HG02981 (cell line): Measurements from ENCODE around the gene MAGEA6.
"Not testable (repeated sequence)": the region's sequence is repeated elsewhere in the genome, so short reads cannot be mapped to it uniquely, and the experiment has no call there.

Experiments
- ATAC-seq: cut with Tn5 transposase; IDR thresholded peaks from one replicate; pipeline ENCODE4 v1.9.1; 2021; ENCODE audit warnings: mild to moderate bottlenecking, moderate library complexity; ENCODE audit not compliant: unreplicated experiment

Gene MAGEA6

GRCh38 chrX:152769549-152770289, at the start of gene MAGEA6:
TSS of gene MAGEA6 (minus strand) at chrX:152769689. CDS start at chrX:152767650, 2,039 bp downstream.
- not testable (repeated sequence) for ATAC-seq

- ATAC-seq, result no peak
These were observed 49.8 kb upstream of the MAGEA6 start for GRCh38 chrX:152819266-152819665.

DNA sequence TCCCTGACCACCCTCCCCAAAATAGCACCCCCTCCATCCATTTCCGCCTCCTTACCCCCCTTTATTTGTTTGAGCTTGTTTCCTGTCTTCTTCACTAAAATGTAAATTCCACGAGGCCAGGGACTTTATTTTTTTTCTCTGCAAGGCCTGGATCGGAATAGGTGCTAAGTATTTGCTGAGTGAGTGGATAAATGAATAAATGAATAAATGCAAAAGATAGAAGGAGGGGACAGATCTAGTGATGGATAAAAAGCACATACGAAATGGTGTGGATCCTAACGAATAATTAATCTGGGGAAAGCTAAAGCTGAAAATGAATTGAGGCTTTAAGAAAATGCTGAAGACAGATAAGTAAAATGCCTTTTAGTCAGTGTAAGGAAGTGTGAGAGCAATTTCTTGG, 48.9 kb upstream of the MAGEA6 start:
- no peak for ATAC-seq

DNA sequence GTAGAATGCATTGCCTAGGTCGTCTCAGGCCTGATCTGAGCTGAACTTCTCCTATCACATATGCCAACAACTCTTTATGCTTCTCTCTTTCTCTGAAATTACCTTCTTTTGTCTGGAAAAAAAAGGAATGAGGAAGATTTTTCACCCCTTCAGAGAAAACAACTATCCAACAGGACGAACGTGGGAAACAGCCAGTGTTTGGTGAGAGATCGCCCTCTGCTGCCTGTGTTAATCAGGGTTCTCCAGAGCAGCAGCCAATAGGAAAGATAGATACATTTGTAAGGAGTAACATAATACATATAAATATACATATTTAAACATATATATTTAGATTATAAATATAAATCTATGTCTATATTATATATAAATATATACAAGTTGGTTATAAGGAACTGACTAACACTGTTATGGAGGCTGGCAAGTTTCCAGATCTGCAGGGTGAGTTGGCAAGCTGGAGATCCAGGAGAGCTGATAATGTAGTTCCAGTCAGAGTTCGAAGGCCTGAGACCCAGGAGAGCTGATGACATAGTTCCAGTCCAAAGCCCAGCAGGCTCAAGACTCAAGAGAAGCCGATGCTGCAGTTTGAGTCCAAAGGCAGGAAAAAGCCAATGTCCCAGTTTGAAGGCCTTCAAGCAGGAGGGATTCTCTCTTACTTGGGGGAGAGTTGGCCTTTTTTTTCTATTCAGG, 47.7 kb upstream of the MAGEA6 start:
- no peak for ATAC-seq

DNA sequence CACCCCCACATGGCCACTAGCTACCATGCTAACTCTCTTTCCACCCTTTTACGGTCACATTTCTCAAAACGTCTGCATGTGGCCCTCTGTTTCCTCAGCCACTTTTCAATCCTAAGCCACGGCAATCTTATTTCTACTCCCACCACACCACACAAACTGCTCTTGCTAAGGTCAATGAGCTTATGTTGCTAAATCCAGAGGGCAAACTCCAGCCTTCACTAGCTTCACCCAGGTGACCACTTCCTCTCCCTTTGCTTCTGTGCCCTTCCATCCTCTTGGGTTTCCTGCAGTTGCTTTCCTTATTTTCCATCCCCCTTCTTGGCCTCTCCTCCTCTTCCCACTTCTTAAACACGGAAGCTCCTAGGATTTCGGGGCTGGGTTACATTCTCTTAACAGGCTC, 44.6 kb upstream of the MAGEA6 start:
- no peak for ATAC-seq

GRCh38 chrX:152813206-152813605, 43.7 kb upstream of the MAGEA6 start:
- no peak for ATAC-seq

DNA sequence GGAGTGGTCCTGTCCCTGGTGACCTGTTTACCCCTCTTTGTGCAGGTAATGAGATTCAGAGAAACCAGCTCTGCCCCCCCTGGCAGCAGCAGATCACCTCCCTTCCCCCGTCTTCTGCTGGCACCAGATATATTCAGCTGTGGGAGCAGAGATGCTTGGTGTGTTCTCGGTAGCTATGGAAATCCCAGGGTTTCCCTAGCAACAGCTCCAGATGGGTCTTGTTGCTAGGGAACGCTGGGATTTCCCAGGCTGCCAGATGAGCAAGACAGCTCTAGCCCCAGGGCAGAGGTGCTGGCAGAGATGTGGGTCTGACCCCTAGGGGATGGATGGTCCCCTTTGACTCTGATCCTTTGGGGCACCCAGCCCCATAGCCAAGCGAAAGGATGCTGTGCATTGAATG, 40.9 kb upstream of the MAGEA6 start:
- no peak for ATAC-seq

- ATAC-seq, result no peak
These were observed 36.5 kb upstream of the MAGEA6 start for GRCh38 chrX:152806035-152806434.

GRCh38 chrX:152798945-152799344, 29.5 kb upstream of the MAGEA6 start:
- ATAC-seq, result no peak

- ATAC-seq, result not testable (repeated sequence)
These were observed 17.6 kb upstream of the MAGEA6 start for GRCh38 chrX:152787062-152787461.

- not testable (repeated sequence) for ATAC-seq
These were observed 2.9 kb downstream of the MAGEA6 start for GRCh38 chrX:152766562-152766961.

GRCh38 chrX:152761582-152761981, 7.9 kb downstream of the MAGEA6 start:
- not testable (repeated sequence) for ATAC-seq

- ATAC-seq, result not testable (repeated sequence)
These were observed 9.9 kb downstream of the MAGEA6 start for GRCh38 chrX:152759544-152759943.

DNA sequence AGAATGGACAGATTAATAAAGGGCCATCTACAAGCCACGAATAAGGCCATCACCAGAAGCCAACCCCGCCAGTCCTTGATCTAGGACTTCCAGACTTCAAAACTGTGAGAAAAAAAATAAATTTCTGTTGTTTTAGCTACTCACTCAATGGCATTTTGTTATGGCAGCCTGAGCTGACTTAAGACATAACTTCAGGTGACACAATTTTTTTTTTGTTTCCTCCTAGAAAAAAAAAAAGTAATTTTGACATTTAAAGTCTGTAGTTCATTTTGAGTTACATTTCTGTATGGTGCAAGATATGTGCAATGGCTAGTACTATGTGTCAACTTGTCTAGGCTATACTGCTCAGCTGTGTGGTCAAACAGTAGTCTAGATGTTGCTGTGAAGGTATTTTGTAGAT, 10.6 kb downstream of the MAGEA6 start, which contains the start of gene CSAG3:
TSS of gene CSAG3 (plus strand) at position 301 of the 400 bp plus-strand sequence.
- not testable (repeated sequence) for ATAC-seq

- not testable (repeated sequence) for ATAC-seq
These were observed 14.6 kb downstream of the MAGEA6 start for GRCh38 chrX:152754871-152755270.

DNA sequence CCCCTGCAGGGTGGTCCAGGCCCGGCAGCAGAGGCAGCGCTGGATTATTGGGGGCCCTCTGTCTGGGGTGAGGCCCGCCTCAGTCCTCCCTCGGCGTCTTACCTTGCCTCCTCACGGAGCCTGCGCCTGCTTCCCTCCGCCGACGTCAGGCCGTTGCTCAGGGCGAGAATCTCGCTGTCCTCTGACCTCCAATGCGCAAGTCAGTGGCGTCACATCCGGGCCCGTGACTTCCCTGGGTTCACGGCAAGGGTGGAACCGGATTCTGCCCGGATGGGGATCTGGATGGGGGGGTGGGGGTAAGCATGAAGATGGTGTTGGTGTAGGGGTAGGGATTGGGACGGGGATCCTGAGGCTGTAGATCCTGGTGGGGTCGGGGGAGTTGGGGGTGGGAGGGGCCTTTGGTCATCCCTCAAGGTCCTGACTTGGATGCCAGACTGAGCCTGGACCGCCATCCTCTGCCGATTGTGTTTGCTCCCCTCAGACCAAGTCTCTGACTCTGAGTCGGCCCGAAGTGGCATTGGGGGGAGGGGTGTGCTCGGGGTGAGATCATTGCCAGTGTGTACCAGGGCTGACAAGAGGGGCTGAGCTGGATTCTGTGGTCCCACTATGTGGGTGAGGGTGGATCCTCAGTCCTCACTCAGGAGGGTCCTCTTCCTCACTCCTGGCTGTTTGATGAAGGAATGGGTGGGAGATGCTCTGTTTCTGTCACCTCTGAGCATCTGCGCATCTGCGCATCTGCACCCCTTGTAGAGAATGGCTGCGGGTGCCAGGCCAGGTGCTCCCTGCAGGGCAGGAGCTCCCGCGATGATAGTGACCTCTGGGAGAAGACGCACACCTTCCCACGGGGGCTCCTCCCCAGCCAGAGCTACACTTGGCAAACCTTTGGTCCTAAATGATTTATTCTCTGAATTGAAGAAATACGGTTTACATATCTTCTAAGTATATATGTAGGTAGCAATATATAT, 15.5 kb downstream of the MAGEA6 start, which contains the start of gene MAGEA2:
TSS of gene MAGEA2 (minus strand) at position 157 of the 965 bp plus-strand sequence. CDS start 2,479 bp downstream, outside the sequence.
- not testable (repeated sequence) for ATAC-seq

DNA sequence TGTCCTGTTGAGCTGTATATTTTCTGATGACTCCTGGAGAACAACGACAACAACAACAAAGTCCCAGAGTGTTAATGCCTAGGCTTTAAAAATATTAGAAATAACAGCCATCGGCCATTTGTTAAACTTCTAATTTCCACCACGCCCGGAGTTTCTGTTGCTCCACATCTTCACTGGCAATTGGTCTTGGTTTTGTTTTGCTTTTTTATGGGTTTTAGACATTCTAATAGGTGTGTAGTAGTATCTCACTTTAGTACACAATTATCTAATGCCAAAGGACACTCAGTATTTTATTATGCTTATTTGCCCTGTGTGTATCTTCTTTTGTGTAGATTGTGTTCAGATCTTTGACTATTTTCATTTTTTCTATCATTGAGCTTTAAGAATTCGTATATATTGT, 30.9 kb downstream of the MAGEA6 start:
- no peak for ATAC-seq

DNA sequence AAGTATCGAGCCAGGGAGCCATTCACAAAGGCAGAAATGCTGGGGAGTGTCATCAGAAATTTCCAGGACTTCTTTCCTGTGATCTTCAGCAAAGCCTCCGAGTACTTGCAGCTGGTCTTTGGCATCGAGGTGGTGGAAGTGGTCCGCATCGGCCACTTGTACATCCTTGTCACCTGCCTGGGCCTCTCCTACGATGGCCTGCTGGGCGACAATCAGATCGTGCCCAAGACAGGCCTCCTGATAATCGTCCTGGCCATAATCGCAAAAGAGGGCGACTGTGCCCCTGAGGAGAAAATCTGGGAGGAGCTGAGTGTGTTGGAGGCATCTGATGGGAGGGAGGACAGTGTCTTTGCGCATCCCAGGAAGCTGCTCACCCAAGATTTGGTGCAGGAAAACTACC, 33.0 kb downstream of the MAGEA6 start:
- not testable (repeated sequence) for ATAC-seq

DNA sequence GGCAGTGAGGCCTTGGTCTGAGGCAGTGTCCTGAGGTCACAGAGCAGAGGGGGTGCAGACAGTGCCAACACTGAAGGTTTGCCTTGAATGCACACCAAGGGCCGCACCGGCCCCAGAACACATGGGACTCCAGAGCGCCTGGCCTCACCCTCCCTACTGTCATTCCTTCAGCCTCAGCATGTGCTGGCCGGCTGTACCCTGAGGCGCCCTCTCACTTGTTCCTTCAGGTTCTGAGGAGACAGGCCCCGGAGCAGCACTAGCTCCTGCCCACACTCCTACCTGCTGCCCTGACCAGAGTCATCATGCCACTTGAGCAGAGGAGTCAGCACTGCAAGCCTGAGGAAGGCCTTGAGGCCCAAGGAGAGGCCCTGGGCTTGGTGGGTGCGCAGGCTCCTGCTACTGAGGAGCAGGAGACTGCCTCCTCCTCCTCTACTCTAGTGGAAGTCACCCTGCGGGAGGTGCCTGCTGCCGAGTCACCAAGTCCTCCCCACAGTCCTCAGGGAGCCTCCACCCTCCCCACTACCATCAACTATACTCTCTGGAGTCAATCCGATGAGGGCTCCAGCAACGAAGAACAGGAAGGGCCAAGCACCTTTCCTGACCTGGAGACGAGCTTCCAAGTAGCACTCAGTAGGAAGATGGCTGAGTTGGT, 33.5 kb downstream of the MAGEA6 start:
- no peak for ATAC-seq

DNA sequence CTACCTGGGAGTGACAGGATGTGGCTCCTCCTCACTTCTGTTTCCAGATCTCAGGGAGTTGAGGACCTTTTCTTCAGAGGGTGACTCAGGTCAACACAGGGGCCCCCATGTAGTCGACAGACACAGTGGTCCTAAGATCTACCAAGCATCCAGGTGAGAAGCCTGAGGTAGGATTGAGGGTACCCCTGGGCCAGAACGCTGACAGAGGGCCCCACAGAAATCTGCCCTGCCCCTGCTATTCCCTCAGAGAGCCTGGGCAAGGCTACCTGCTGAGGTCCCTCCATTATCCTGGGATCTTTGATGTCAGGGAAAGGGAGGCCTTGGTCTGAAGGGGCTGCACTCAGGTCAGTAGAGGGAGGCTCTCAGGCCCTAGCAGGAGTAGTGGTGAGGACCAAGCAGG, 34.4 kb downstream of the MAGEA6 start:
- ATAC-seq, result no peak
